Measurements from ENCODE around the gene C20orf96.
A peak's percentile ranks its signal among the peaks of the same experiment; 100 is the strongest.
"Not testable (repeated sequence)": the region's sequence is repeated elsewhere in the genome, so short reads cannot be mapped to it uniquely, and the experiment has no call there.

C20orf96 gene, protein sequence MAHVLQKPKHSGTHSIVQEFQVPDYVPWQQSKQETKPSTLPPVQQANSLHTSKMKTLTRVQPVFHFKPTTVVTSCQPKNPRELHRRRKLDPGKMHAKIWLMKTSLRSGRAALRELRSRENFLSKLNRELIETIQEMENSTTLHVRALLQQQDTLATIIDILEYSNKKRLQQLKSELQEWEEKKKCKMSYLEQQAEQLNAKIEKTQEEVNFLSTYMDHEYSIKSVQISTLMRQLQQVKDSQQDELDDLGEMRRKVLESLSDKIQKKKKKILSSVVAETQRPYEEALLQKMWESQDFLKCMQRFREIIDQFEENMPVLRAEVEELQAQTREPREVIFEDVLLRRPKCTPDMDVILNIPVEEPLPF

DNA sequence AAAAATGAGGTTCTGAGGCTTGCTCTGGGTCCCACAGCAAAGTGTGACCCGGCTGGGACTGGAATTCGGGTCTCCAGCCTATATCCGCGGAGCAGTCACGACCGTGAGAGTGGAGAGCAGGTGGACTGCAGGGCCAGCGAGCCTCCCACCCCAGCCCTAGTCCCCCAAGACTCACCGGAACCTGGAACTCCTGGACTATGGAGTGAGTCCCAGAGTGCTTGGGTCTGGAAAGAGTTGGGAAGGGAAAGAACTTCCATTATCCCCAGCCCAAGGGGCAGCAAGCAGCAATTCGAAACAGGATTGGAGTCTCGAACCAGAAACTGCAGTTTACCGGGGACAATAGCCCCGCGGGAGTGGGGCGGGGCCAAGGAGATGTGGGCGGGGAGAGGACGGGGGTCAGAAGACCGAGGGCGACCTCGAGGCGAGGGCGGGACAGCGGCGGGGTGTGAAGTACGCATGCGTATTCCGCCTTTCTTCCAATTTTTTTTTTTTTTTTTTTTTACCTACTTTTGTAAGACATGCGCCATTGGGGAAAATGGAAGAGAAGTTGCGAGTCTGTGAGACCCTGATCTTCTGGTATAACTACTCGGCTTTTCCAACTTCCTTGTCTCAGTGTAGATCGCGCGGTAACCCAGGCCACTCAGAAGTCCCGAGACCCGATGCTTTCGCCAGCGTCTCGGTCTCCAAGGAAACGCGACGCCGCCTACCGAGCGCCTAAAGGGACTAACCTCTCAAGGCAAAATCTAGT is at the start of gene C20orf96:
C20orf96 (minus strand) TSS at position 667 of the 748 bp plus-strand sequence; CDS start at position 527, 140 bp downstream.
- H3K27ac ChIP-seq (ENCODE audit: low read depth, low read length), result peak within 1 kb of the TSS; percentile 64
- H2AFZ ChIP-seq (ENCODE audit: low read length, unreplicated experiment), result peak within 1 kb of the TSS; percentile 99
- peaks cover 5% of the 10 kb centered on the region for H3K79me2 ChIP-seq (ENCODE audit: control insufficient read depth, insufficient read depth, low read length, unreplicated experiment)
- no peaks in the 10 kb centered on the region for H3K36me3 ChIP-seq (ENCODE audit: insufficient read depth, low read length)
- peak within 1 kb of the TSS; percentile 86 for H3K4me3 ChIP-seq (ENCODE audit: low read depth, low read length)
- H3K4me1 ChIP-seq (ENCODE audit: control insufficient read depth, insufficient read depth, low read length, unreplicated experiment), result peaks cover 19% of the 10 kb centered on the region
- no peaks in the 10 kb centered on the region for H3K27me3 ChIP-seq (ENCODE audit: insufficient read depth, low read length)

DNA sequence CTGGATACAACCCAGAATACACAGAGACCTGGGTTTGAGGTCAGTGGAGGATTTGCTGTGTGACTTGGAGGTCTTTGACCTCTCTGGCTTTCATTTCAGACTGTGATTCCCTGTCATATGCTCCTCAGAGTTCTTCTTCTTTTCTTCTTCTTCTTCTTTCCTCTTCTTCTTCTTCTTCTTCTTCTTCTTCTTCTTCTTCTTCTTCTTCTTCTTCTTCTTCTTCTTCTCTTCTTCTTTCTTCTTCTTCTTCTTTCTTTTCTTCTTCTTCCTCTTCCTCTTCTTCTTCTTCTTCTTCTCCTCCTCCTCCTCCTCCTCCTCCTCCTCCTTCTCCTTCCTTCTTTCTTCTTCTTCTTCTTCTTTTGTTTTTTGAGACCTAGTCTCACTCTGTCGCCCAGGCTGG is 45.5 kb upstream of the C20orf96 start:
- not testable (repeated sequence) for H3K27me3 ChIP-seq (ENCODE audit: insufficient read depth, low read length); H3K4me1 ChIP-seq (ENCODE audit: control insufficient read depth, insufficient read depth, low read length, unreplicated experiment); H2AFZ ChIP-seq (ENCODE audit: low read length, unreplicated experiment); H3K79me2 ChIP-seq (ENCODE audit: control insufficient read depth, insufficient read depth, low read length, unreplicated experiment); H3K36me3 ChIP-seq (ENCODE audit: insufficient read depth, low read length); H3K27ac ChIP-seq (ENCODE audit: low read depth, low read length); H3K4me3 ChIP-seq (ENCODE audit: low read depth, low read length)

DNA sequence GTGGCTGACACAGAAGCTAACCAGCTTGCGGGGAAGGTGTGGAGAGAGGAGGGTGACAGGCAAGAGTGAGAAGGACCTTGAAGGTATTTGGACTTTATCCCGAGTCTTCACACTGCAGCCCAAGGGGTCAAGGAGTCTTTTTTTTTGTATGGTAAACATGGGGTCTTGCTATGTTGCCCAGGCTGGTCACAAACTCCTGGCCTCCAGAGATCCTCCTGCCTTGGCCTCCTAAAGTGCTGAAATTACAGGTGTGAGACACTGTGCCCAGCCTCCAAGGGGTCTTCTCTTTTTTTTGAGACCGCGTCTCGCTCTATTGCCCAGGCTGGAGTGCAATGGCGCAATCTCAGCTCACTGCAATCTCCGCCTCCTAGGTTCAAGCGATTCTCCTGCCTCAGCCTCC is 44.0 kb upstream of the C20orf96 start:
- Histone ChIP-seq H3K27ac (ENCODE audit: low read depth, low read length) (no peak overlapping the region), H3K4me3 (ENCODE audit: low read depth, low read length) (no peak overlapping the region), H2AFZ (ENCODE audit: low read length, unreplicated experiment) (no peak overlapping the region), H3K79me2 (ENCODE audit: control insufficient read depth, insufficient read depth, low read length, unreplicated experiment) (no peaks in the 10 kb centered on the region), H3K27me3 (ENCODE audit: insufficient read depth, low read length) (no peaks in the 10 kb centered on the region), H3K4me1 (ENCODE audit: control insufficient read depth, insufficient read depth, low read length, unreplicated experiment) (peaks cover 9% of the 10 kb centered on the region), H3K36me3 (ENCODE audit: insufficient read depth, low read length) (no peaks in the 10 kb centered on the region)

DNA sequence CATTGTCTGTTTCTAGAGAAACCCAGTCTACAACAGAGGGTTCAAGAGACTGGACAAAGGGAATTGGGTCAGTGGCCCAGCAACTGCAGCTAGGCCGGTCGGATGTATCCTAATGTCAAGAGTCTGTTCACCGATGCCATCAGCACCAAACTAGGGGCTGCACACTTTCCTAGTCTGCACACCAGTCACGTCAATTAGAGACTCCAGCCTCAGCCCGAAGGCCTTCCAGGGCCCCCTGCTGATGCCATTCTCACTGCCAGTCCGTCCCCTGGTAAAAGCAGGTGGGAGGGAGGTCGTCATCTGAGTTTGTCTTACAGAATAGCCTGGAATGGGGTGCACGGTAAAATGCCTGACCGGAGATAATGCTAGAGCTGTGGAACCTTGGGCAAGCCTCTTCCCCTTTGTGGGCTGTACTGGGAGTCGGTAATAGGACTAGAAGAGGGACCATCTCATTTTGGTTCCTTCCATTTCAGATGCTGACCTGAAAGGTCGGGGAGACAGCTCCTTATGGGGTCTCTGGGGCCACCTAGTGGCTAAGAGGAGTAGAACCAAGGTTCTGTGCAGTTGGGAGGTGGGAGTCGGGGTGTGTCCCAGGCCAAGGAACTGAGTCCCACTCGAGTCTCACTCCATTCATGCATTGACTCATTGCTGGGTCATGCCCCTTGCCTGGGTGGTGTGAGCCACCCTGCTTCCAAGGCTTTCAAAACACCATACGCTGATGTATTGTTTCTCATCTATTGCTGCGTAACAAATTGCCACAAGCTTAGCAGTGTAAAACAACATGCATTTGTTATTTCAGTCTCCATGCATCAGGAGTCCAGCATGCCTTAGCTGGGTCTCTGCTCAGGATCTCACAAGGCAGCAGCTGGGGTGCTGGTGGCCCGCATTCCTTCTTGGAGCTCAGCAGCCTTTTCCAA is 39.9 kb upstream of the C20orf96 start:
- Histone ChIP-seq H3K27ac (ENCODE audit: low read depth, low read length) (peak overlapping the region; percentile 11), H3K4me1 (ENCODE audit: control insufficient read depth, insufficient read depth, low read length, unreplicated experiment) (peaks cover 23% of the 10 kb centered on the region), H3K27me3 (ENCODE audit: insufficient read depth, low read length) (no peaks in the 10 kb centered on the region), H3K4me3 (ENCODE audit: low read depth, low read length) (no peak overlapping the region), H3K79me2 (ENCODE audit: control insufficient read depth, insufficient read depth, low read length, unreplicated experiment) (peaks cover 15% of the 10 kb centered on the region), H2AFZ (ENCODE audit: low read length, unreplicated experiment) (no peak overlapping the region), H3K36me3 (ENCODE audit: insufficient read depth, low read length) (no peaks in the 10 kb centered on the region)

DNA sequence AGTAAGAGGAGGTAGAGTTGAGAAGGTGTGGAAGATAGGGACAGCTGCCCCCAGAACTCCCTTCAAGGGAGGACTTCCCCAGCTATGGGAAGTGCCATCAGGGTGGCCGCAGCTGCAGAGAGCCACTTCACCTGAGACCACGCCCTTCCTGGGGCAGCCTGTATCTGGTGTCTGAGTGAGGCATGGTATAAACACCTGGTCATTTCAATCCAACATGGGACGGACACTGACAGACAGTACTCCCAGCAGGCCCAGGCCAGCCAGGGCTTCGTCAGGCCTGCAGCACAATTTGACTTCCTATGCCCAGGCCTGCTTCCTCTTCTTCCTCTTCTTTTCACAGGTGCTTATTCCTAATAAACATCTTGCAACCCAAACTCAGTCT is 39.3 kb upstream of the C20orf96 start:
- Histone ChIP-seq H3K36me3 (ENCODE audit: insufficient read depth, low read length) (no peaks in the 10 kb centered on the region), H3K79me2 (ENCODE audit: control insufficient read depth, insufficient read depth, low read length, unreplicated experiment) (peaks cover 15% of the 10 kb centered on the region), H3K27me3 (ENCODE audit: insufficient read depth, low read length) (no peaks in the 10 kb centered on the region), H2AFZ (ENCODE audit: low read length, unreplicated experiment) (no peak overlapping the region), H3K4me1 (ENCODE audit: control insufficient read depth, insufficient read depth, low read length, unreplicated experiment) (peaks cover 23% of the 10 kb centered on the region), H3K4me3 (ENCODE audit: low read depth, low read length) (no peak overlapping the region), H3K27ac (ENCODE audit: low read depth, low read length) (no peak overlapping the region)

DNA sequence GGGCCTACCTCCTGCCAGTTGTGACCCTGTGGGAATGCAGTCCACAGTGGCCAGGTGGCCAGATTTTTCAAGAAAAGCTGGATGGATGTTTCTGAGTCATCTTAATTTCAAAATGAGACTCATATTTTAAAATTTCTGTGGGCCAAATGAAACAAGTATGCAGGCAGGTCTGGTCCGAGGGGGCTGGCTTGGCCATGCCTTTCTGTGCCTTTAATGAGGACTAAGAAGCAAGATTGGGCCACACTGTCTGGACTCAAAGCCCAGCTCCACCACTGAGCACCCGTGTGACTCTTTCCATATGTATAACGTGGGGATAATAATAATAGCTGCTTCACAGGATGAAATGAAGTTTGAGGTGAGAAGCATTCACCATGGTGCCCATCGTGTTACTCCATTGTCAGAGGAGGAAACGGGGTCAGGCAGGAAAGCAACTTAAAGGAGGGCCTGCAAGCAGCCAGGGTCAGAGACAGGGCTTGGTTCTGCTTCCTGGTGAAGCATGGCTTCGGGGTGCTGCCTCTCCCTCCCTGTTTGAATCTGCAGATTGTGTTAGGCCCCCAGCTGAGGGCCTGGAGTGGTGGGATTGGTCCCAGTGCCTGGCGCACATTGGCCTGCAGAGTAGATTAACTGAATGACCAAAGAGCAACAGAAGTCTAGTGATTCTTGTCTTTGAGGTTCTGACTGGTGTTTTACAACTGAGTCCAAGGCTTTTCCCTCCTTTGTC is 38.6 kb upstream of the C20orf96 start:
- Histone ChIP-seq H3K27ac (ENCODE audit: low read depth, low read length) (no peak overlapping the region), H3K79me2 (ENCODE audit: control insufficient read depth, insufficient read depth, low read length, unreplicated experiment) (peaks cover 15% of the 10 kb centered on the region), H3K4me3 (ENCODE audit: low read depth, low read length) (no peak overlapping the region), H2AFZ (ENCODE audit: low read length, unreplicated experiment) (no peak overlapping the region), H3K27me3 (ENCODE audit: insufficient read depth, low read length) (no peaks in the 10 kb centered on the region), H3K36me3 (ENCODE audit: insufficient read depth, low read length) (no peaks in the 10 kb centered on the region), H3K4me1 (ENCODE audit: control insufficient read depth, insufficient read depth, low read length, unreplicated experiment) (peaks cover 23% of the 10 kb centered on the region)

DNA sequence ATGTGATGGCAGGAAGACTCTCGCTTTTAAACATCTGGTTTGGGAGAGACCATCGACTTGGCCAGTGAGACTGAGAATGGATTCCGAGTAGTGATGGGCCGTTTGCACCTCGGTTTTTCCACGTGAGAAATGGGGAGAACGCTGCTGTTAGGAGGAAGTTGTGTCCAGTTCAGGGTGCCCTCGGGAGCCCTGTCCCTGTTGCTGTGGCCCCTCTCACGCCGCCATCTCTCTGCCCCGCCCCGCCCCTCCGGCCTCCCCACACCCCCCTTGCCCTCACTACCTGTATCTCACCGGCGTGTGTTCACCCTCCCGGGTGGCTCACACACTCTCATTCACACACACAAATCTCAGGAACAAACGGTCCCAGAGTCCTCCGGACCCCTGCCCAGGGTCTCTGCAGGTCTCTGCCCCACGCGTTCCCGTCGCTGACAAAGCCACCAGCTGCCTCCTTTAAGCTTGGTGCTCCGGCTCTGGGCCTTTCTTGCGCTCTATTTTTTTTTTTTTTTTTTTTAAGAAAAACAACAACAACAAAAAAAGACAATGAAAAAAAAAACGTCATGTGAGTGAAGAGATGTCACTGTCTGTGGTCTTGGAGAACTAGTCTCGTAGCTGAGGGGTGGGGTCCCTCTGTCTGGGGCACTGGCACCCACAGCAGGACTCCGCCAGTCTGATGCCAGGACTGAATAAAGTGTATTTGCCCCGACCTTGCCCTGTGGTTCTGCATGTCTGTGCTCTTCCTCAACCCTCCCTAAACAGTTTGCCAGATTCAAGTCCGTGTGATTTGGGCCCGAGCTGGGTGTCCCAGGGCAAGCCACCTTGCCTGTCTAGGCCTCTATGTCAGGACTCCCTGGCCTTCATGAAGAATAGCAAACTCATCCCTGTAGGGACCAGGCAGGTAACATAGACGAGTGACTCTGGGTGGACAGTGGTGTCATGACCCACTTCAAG is 37.8 kb upstream of the C20orf96 start:
- Histone ChIP-seq H3K27me3 (ENCODE audit: insufficient read depth, low read length) (no peaks in the 10 kb centered on the region), H3K79me2 (ENCODE audit: control insufficient read depth, insufficient read depth, low read length, unreplicated experiment) (peaks cover 15% of the 10 kb centered on the region), H3K4me3 (ENCODE audit: low read depth, low read length) (peak overlapping the region; percentile 88), H2AFZ (ENCODE audit: low read length, unreplicated experiment) (no peak overlapping the region), H3K4me1 (ENCODE audit: control insufficient read depth, insufficient read depth, low read length, unreplicated experiment) (peaks cover 27% of the 10 kb centered on the region), H3K27ac (ENCODE audit: low read depth, low read length) (peak overlapping the region; percentile 46; the same call in 1 of the 2 replicates), H3K36me3 (ENCODE audit: insufficient read depth, low read length) (no peaks in the 10 kb centered on the region)

DNA sequence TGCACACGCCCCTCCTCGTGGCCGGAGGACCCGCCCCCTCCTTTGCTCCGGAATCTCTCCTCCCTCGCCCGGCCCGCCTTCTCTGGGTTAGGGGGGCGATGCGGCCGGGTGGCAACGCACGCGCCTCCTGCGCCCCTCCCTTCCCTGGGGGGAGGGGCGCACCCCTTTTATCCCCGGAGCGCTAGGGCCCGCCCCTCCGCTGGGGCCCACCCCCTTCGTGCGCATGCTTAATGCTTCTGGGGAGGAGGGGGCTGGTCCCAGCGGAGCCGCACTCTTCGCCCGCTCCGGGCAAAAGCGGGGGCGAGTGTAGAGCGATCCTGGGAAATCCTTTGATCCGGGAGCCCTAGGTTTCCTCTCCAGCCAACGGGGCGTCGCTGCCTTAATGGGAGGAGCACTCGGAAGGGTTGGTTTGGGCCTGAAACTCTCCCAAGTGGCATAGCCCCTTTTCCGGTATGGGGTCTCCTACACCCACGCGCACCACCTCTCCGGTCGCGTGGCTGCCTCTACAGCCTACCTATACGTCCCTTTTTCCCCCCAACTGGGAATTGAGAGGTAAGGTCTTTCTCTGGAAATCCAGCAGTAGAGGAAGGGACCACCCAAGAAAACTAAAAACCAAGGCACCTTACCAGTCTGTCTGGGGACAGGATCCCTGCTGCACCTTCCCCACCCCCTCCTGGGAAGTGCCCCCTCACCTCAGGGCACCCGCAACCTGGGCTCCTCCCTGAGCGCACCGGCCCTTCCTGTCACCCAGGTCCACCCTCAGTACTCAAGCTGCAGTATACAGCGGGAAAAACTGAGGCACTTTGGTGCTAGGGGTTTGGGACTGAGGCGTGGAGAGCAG is 36.9 kb upstream of the C20orf96 start:
- H2AFZ ChIP-seq (ENCODE audit: low read length, unreplicated experiment), result no peak overlapping the region
- H3K79me2 ChIP-seq (ENCODE audit: control insufficient read depth, insufficient read depth, low read length, unreplicated experiment), result peaks cover 15% of the 10 kb centered on the region
- peak overlapping the region; percentile 46 for H3K27ac ChIP-seq (ENCODE audit: low read depth, low read length)
- H3K36me3 ChIP-seq (ENCODE audit: insufficient read depth, low read length), result no peaks in the 10 kb centered on the region
- H3K4me3 ChIP-seq (ENCODE audit: low read depth, low read length), result peak overlapping the region; percentile 88
- peaks cover 29% of the 10 kb centered on the region for H3K4me1 ChIP-seq (ENCODE audit: control insufficient read depth, insufficient read depth, low read length, unreplicated experiment)
- H3K27me3 ChIP-seq (ENCODE audit: insufficient read depth, low read length), result no peaks in the 10 kb centered on the region

Data from ACC112 (cell line).